Measurements from ENCODE around the gene MYRIP. TPM values are rescaled to one million over a fixed set of nuclear protein-coding genes. Genes with fewer than 3 reads are reported as not detected.
A peak's percentile ranks its signal among the peaks of the same experiment; 100 is the strongest.

MYRIP gene
- polyA plus RNA-seq, 1 experiment: not detected

DNA sequence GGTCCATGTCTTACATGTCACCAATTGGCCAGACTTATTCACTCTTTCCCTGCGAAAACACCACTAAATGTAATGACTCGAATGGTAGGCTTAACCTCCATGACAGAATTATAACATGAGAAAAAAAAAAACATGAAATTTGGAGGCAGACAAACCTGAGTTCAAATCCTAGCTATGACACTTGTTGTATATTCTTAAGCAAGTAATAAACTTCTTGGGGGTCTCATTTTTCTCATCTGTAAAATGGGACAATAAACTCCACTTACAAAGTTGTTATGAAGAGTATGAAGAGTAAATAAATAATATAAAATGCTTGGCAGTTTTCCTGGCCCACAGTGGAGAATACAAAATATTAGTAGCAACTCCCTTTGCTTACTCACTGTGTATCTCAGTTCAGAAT is 488.7 kb downstream of the MYRIP start:
- no peak for DNase-seq (ENCODE audit: low read depth, low spot score)
- TF ChIP-seq, protein P1, sequence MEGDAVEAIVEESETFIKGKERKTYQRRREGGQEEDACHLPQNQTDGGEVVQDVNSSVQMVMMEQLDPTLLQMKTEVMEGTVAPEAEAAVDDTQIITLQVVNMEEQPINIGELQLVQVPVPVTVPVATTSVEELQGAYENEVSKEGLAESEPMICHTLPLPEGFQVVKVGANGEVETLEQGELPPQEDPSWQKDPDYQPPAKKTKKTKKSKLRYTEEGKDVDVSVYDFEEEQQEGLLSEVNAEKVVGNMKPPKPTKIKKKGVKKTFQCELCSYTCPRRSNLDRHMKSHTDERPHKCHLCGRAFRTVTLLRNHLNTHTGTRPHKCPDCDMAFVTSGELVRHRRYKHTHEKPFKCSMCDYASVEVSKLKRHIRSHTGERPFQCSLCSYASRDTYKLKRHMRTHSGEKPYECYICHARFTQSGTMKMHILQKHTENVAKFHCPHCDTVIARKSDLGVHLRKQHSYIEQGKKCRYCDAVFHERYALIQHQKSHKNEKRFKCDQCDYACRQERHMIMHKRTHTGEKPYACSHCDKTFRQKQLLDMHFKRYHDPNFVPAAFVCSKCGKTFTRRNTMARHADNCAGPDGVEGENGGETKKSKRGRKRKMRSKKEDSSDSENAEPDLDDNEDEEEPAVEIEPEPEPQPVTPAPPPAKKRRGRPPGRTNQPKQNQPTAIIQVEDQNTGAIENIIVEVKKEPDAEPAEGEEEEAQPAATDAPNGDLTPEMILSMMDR (IDR thresholded peaks at IDR 0.05; ENCODE audit: low read depth, low read length): no peak
- ChIA-PET POLR2A (no interaction called here), CTCF (interaction anchor here (1.0 to 4.5 kb wide), 3 partner anchors 11 to 106 kb away, joined by 3 to 44 read pairs (median 10); partner anchors contain the start of gene EIF1B)
- no peaks in the 10 kb centered on the region for H3K9me3 ChIP-seq (ENCODE audit: control insufficient read depth, insufficient read depth, low read length)
- no peak overlapping the region for H3K27ac ChIP-seq (ENCODE audit: low read depth, low read length)
- no peak overlapping the region for H3K4me3 ChIP-seq (ENCODE audit: low read depth, low read length)
- H3K27me3 ChIP-seq (ENCODE audit: control insufficient read depth, insufficient read depth, low read length): no peaks in the 10 kb centered on the region

GRCh38 chr3:40299130-40299720 is 489.8 kb downstream of the MYRIP start:
- TF ChIP-seq, protein P1 (IDR thresholded peaks at IDR 0.05; ENCODE audit: low read depth, low read length): no peak
- Histone ChIP-seq H3K27ac (ENCODE audit: low read depth, low read length) (no peak overlapping the region), H3K4me3 (ENCODE audit: low read depth, low read length) (no peak overlapping the region), H3K27me3 (ENCODE audit: control insufficient read depth, insufficient read depth, low read length) (no peaks in the 10 kb centered on the region), H3K9me3 (ENCODE audit: control insufficient read depth, insufficient read depth, low read length) (no peaks in the 10 kb centered on the region)
- no peak for DNase-seq (ENCODE audit: low read depth, low spot score)
- ChIA-PET CTCF (interaction anchor here (2.0 to 2.5 kb wide), 2 partner anchors 10 to 107 kb away, joined by 10 to 33 read pairs; partner anchors contain the start of gene EIF1B), POLR2A (no interaction called here)

DNA sequence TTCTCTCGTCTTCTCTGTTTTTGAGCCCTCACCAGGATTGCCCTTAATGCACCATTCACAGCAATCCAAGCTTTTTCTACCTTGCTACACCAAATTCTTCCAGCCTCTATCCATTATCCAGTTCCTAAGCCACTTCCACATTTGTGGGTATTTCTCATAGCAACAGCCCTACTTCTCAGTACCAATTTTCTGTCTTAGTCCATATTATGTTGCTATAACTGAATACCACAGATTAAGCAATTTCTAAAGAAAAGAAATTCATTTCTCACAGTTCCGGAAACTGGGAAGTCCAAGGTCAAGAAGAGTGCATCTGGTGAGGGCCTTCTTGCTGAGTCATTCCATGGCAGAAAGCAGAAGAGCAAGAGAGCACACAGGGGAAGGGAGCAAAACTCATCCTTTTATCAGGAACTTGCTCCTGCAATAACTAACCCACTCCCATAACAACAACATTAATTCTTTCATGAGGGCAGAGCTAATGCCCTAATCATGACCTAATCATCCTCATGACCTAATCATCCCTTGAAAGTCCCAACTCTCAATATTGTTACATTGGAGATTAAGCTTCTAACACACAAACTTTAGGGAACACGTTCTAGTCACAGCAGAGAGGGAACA is 490.4 kb downstream of the MYRIP start:
- Histone ChIP-seq H3K27ac (ENCODE audit: low read depth, low read length) (no peak overlapping the region), H3K4me3 (ENCODE audit: low read depth, low read length) (no peak overlapping the region), H3K9me3 (ENCODE audit: control insufficient read depth, insufficient read depth, low read length) (no peaks in the 10 kb centered on the region), H3K27me3 (ENCODE audit: control insufficient read depth, insufficient read depth, low read length) (no peaks in the 10 kb centered on the region)
- ChIA-PET POLR2A (interaction anchor here (1.3 kb wide), 1 partner anchor 9 kb away, joined by 7 read pairs; the partner anchor contains the start of gene EIF1B), CTCF (interaction anchor here (0.9 to 2.5 kb wide), 3 partner anchors 9 to 108 kb away, joined by 3 to 33 read pairs (median 10); partner anchors contain the start of gene EIF1B)
- peak; percentile 45 for DNase-seq (ENCODE audit: low read depth, low spot score)
- TF ChIP-seq, protein P1 (IDR thresholded peaks at IDR 0.05; ENCODE audit: low read depth, low read length): no peak

- H3K9me3 ChIP-seq (ENCODE audit: control insufficient read depth, insufficient read depth, low read length): no peaks in the 10 kb centered on the region
- H3K27me3 ChIP-seq (ENCODE audit: control insufficient read depth, insufficient read depth, low read length): no peaks in the 10 kb centered on the region
- H3K27ac ChIP-seq (ENCODE audit: low read depth, low read length): no peak overlapping the region
- ChIA-PET CTCF (interaction anchor here (0.9 kb wide), 2 partner anchors 9 to 111 kb away, joined by 3 to 6 read pairs; no protein-coding TSS in a partner anchor), POLR2A (no interaction called here)
- TF ChIP-seq, protein P1 (IDR thresholded peaks at IDR 0.05; ENCODE audit: low read depth, low read length): no peak
- no peak for DNase-seq (ENCODE audit: low read depth, low spot score)
- H3K4me3 ChIP-seq (ENCODE audit: low read depth, low read length): no peak overlapping the region
Observed at GRCh38 chr3:40302784-40303183, 493.4 kb downstream of the MYRIP start.

GRCh38 chr3:40304352-40304751 is 494.9 kb downstream of the MYRIP start:
- ChIA-PET POLR2A (no interaction called here), CTCF (interaction anchor here (1.1 to 1.5 kb wide), 2 partner anchors 12 to 112 kb away, joined by 5 to 7 read pairs; no protein-coding TSS in a partner anchor)
- no peaks in the 10 kb centered on the region for H3K27me3 ChIP-seq (ENCODE audit: control insufficient read depth, insufficient read depth, low read length)
- no peak overlapping the region for H3K4me3 ChIP-seq (ENCODE audit: low read depth, low read length)
- no peaks in the 10 kb centered on the region for H3K9me3 ChIP-seq (ENCODE audit: control insufficient read depth, insufficient read depth, low read length)
- TF ChIP-seq, protein P1 (IDR thresholded peaks at IDR 0.05; ENCODE audit: low read depth, low read length): no peak
- DNase-seq (ENCODE audit: low read depth, low spot score): no peak
- no peak overlapping the region for H3K27ac ChIP-seq (ENCODE audit: low read depth, low read length)
